Activated CD4-positive, alpha-beta T cell treated with anti-CD3 and anti-CD28 coated beads, Interleukin-2, amount 10 ng/mL, durations not matched to agents 24 days and 14 days (primary cell): ENCODE data around the gene SERAC1. TPM values are rescaled to one million over a fixed set of nuclear protein-coding genes. Genes with fewer than 3 reads are reported as not detected.

ENCODE experiments used
- DNase-seq: peaks from one replicate; pipeline ENCODE4 v3.0.0; 2022
- H3K27ac Mint-ChIP-seq: one replicate; pipeline ENCODE4 v1.8.0; 2022; ENCODE audit warnings: mild to moderate bottlenecking, mixed read lengths
- H3K27me3 Mint-ChIP-seq: one replicate; pipeline ENCODE4 v1.8.0; 2022; ENCODE audit warnings: mixed read lengths
- H3K36me3 Mint-ChIP-seq: one replicate; pipeline ENCODE4 v1.8.0; 2022; ENCODE audit warnings: low read depth, mild to moderate bottlenecking, mixed read lengths
- H3K4me1 Mint-ChIP-seq: one replicate; pipeline ENCODE4 v1.8.0; 2021; ENCODE audit warnings: mixed read lengths
- H3K4me3 Mint-ChIP-seq: one replicate; pipeline ENCODE4 v1.8.0; 2022; ENCODE audit warnings: mild to moderate bottlenecking, moderate library complexity, mixed read lengths
- H3K9me3 Mint-ChIP-seq: one replicate; pipeline ENCODE4 v1.8.0; 2021; ENCODE audit warnings: mixed read lengths
- intact Hi-C: fragments of 100-400 bp; cut with micrococcal nuclease; formaldehyde crosslinking; loops from one replicate; pipeline ENCODE4 v1.15.1; 2023
- total RNA-seq: library from RNA; stranded (reverse); gene quantifications from 2 replicates; pipeline ENCODE4 v1.2.3, GENCODE V29; 2022

Gene SERAC1
- total RNA-seq, 1 donor from 2014 or later = 5.4 TPM

DNA sequence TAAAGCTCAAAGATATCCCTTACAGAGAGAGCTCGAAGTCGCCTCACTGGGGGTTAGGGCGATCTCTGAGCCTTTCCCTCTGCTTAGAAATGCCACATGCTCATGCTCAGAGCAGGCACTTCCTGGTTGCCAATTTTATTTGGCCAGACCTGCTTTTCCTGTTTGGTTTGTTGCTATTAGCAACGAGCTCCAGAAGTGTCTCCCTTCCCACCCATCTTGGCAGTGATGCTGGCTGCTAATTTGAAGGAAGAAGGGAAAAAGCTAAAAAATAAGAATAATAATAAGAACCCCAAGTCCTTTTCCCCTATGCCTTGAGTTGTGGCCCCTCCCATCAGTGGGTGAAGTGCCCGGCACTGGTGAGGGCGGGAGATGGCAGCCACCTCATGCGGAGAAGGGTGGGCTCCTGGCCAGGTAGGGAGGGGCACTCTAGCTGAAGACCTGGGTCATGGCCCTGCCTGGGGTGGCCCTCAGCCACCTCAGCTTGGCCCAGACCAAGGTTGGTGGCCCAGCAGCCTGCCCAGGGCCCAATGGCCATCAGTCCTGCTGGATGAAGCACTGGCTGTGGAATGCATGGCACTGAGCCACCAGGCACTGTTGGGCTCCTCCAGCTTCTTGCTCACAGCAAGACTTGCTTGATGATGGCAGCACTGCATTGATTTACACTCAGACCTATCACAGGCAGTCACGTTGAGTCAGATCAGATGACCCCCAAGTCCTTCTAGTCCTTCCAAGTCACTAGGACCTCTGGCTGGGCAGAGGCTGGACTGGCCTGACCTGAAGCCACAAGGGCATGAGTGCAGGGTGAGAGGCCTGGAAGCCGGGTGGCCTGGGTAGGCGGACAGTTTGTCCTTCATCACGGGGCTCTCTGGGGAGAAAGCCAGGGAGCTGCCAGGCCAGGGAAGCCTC, 107.4 kb downstream of the SERAC1 start:
- Mint-ChIP-seq H3K4me3 (no peak overlapping the region), H3K27me3 (no peaks in the 10 kb centered on the region), H3K9me3 (no peaks in the 10 kb centered on the region), H3K36me3 (peaks cover 23% of the 10 kb centered on the region), H3K4me1 (peaks cover 22% of the 10 kb centered on the region), H3K27ac (no peak overlapping the region)
- intact Hi-C loops = no loop called here
- no peak for DNase-seq

Other genes with a start within 250 kb of the SERAC1 start
- gene SYNJ2, start 186.4 kb downstream of the SERAC1 start, total RNA-seq = 22.2 and 24.3 TPM in 2 replicates
- gene GTF2H5, start 88 bp upstream of the SERAC1 start, total RNA-seq = 25.4 and 25.6 TPM in 2 replicates
- 23.9 and 24.0 TPM in 2 replicates for gene TULP4, start 144.2 kb upstream of the SERAC1 start, total RNA-seq